HG02885 (cell line): Measurements from ENCODE around the gene RCAN2.
"Not testable (repeated sequence)": the region's sequence is repeated elsewhere in the genome, so short reads cannot be mapped to it uniquely, and the experiment has no call there.

ENCODE experiments used
- ATAC-seq: cut with Tn5 transposase; IDR thresholded peaks from one replicate; pipeline ENCODE4 v1.9.1; 2021; ENCODE audit warnings: mild to moderate bottlenecking; ENCODE audit not compliant: unreplicated experiment, poor library complexity

Gene RCAN2

GRCh38 chr6:46352541-46353268 lies 138.5 kb downstream of the RCAN2 start:
- ATAC-seq = no peak

- no peak for ATAC-seq
Measured at GRCh38 chr6:46350714-46351113, 140.5 kb downstream of the RCAN2 start.

DNA sequence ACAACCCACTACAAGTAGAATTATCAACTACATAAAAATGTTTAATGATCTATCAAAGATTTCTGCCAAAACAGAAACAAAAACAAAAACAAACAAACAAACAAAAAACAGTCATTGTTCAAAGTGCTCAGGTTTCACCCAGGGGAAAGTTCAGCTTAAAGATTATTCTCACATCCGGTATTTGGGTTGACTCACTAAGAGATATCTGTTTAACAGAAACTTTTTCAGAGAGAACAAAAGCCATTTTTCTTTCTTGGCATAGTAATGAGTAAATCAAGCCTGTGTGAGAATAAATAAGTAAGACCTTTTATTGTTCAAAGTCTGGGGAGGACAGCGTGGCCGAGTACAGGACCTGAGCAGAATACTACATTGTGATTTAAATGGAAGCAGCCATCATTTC lies 143.6 kb downstream of the RCAN2 start:
- no peak for ATAC-seq

- ATAC-seq = no peak
Measured at GRCh38 chr6:46340246-46340645, 151.0 kb downstream of the RCAN2 start.

DNA sequence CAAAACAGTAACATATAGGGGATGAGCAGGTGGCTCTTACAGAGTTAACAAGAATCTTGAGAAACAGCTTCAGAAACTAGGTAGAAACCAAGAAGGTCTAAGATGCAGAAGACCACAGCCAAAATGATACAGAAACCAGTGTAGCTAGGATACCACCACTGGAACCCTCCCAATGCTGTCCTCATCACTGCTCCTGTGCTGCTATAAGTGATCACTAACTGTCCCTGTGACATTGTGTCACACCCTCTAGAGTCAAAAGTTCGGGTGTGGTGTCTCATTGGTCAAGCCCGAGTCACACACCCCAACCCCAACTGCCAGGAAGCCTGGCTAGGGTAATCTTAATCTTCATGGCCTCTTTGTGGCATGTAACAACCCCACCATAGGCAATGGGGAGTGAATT lies 153.1 kb downstream of the RCAN2 start:
- ATAC-seq = no peak

- ATAC-seq = no peak
Measured at GRCh38 chr6:46334442-46334841, 156.8 kb downstream of the RCAN2 start.

DNA sequence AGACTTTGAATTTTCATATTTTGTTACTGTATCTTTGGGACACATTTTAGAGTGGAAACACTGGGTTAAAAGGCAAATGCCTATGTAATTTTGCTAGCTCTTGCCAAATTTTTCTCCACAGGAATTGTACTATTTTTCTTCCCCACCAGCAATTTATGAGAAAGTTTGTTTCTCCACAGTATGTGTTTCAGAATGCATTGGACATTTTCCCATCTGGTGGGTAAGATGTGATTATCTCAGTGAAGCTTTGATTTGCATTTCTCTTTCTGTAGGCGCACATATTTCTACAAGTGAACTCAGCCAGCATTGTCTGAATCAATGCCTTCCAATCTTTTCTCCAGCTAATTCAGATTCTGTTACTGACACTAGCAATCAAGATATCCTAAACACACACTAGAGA lies 157.8 kb downstream of the RCAN2 start:
- no peak for ATAC-seq

GRCh38 chr6:46332448-46332847 lies 158.8 kb downstream of the RCAN2 start:
- not testable (repeated sequence) for ATAC-seq

DNA sequence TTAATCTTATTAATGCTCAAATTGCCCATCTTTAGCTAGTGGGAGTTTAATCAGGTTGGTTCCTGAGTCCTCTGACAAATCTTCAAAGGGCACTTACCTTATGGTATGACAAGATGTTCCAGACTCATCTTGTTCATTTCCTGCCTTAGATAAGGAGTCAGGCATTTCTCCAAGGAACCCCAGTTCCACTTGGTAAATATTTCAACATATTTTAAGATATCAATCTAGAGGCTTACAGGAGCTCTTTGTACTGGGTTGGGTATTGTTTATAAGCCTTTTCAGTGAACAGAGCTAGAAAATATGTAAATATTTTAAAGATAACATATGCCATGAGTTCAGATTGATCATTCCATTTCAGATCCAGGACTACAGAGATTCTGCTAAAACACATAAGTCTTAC lies 159.8 kb downstream of the RCAN2 start:
- no peak for ATAC-seq

DNA sequence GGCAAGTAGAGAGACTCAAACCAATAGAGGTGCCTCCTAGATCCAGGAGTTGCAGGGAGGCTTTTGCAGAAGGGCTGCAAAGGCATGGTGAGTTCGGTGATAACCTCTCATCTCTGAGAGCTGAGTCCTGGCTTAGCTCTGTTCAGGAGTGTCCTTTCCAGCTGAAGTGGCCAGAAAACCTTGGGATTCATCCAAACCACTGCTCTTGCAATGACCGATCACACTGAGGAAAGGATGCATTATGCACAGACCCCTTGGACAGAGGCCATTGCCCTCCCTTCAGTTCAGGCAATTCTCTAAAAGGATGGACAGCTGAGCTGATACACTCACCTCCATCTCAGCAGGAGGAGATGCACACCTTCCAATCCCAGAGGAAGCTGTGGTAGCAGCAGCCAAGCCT lies 161.7 kb downstream of the RCAN2 start:
- no peak for ATAC-seq

DNA sequence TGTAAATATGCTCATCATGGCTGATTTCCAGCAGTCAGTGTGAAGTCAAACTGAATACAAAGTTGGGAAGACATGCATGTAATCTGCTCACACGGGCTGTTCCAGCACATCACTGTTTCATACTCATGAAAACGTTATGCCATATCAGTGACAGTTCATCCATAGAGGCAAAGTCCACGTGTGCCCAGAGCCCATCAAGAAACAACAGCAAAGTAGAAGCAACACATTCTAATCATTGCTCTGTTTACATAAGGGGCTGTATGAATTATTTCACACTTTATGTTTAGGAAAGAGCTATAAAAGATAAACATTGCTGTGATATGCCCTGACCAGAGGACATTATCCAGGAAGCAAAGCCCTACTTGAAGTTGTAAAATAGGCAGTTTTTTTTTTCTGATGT lies 163.5 kb downstream of the RCAN2 start:
- ATAC-seq = no peak

- no peak for ATAC-seq
Measured at GRCh38 chr6:46325561-46326530, 165.4 kb downstream of the RCAN2 start.

DNA sequence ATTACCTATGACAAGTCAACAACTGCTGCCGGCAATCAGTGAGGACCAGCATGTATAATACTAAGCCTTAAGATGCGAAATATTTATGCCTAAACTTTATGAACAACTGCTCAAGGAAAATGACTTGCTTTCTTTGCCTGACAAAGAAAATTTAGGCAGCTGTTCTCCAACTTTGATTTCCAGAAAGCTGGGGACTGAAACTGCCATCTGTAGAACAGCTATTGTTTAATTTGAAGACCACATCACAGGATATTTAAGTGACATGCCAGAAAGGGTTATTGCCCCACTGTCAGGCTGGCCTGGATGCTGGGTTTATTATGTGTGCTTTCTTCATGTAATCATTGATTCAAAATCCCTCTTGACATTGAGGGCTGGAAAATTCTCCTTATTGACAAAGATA lies 166.5 kb downstream of the RCAN2 start:
- ATAC-seq = no peak

- ATAC-seq = no peak
Measured at GRCh38 chr6:46323966-46324622, 167.2 kb downstream of the RCAN2 start.

DNA sequence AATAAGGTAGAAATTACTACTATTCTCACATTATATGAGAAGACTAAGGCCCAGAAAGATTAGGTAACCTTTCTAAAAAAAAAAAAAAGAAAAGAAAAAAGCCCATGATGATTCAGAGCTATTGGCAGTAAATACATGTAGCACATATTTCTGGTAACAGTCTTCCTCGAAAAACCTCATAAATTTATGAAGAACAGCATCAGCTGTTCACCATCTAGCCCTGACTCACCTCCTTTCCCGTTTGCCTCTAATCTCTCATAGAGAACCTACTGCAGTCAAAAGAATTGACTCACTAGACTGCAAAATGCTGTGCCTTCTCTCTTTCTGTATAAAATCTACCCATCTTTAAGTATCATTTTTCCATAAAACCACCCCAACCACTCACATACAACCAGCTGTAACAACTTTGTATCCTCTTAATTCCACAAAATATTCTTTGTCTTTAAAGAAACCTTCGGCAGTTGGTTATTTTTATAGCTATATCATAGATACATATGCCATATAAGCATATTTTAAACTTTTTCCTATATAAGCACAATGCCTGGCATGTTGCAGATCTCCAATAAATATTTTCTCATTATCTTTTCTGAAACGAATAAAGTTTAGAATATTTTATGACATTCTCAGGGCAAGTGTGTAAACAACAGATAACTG lies 167.8 kb downstream of the RCAN2 start:
- no peak for ATAC-seq

DNA sequence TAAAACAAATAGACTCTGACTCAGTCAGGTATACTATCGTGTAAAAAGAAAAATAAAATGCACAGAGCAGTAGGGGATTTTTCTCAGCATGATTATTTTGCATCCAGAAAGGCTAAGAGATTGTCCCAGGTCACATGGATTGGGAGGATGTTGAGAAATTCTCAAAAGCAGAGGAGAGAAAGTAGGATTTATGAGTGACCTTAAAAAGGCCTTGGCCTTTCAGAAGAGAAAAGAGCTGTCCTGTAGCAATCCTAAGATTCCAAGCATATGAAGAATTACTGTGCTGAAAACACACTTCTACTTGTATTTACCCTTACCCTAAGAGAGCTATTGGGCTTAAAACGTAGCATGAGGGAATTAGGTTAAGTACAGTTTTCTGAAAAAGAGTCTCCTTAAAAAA lies 170.7 kb downstream of the RCAN2 start:
- no peak for ATAC-seq

- ATAC-seq = no peak
Measured at GRCh38 chr6:46315589-46315988, 175.7 kb downstream of the RCAN2 start.

DNA sequence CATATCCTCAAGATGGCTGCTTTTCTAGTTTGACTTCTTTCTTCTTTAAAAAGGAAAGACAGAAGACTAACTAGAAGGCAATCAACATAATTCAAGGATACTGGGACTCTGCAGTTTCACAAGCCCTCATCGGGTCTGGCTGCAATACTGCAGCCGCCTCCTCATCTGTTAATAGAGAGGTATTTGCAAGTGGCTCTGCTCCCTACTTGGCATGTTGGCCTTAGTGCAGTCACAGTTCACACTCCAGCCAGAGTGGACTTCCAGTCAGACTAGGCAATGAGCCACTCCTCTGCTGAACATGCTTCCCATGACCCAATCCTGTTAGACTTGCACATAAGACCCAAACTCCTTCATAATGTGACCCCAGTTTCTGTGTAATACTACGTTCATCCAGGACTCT lies 178.6 kb downstream of the RCAN2 start:
- ATAC-seq = no peak

- no peak for ATAC-seq
Measured at GRCh38 chr6:46310196-46310595, 181.1 kb downstream of the RCAN2 start.

- no peak for ATAC-seq
Measured at GRCh38 chr6:46306431-46306830, 184.8 kb downstream of the RCAN2 start.

DNA sequence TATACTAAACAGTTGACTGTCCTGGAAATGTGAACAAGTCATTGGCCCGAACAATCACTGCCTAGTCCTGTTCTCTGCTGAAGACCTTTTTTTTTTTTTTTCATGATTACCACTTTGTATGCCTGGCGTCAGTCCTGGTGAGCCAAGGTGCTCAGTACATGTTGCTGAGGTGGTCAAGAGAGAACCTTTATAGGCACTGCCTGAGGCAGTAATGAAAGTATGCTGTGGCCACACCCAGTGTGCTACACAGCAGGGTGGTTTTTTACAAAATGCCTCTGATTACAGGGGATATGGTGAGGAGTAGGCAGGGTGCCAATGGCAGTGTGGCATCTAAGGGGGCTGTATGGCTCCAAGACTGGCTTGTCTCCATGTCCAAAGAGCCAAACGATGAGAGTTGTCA lies 185.4 kb downstream of the RCAN2 start:
- no peak for ATAC-seq
